Testis (tissue), 2 donors: ENCODE measurements around the gene IFIH1.

Source experiments
- POLR2A ChIP-seq: fragments of 450-650 bp; IDR thresholded peaks from one replicate; pipeline ENCODE4 v1.6.1; 2017; ENCODE audit warnings: antibody characterized with exemption, mild to moderate bottlenecking, moderate library complexity
- TF ChIP-seq, protein P1 (sequence below), 3 experiments: fragments of 450-650 bp in 2 of 3; fragments of 200-600 bp in 1 of 3; sonication (generic) in 1 of 3; IDR thresholded peaks; one replicate each; pipeline ENCODE4 v1.5.1; 2016 to 2019; ENCODE audit warnings: antibody characterized with exemption in 3 of 3, mild to moderate bottlenecking in 2 of 3, moderate library complexity in 1 of 3

DNA sequence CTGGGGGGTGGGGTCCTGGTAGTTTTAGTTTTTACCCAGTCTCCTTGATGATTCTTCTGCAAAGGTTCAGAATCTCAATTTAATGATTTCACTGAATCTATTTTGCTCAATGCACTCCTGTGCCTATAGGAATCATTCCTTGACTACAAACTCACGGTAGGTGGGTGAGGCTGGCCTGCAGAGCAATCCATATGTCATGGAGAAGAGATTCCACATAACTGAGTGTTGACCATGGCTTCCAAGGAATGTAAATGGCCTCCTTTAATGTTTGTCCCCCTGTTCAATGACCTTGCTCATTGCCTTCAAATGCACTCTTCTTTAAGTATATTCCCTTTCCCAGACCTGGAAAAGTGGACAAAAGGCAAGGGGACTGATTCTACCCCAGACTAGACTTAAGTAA lies 87.7 kb downstream of the IFIH1 start:
- TF ChIP-seq, protein P1, sequence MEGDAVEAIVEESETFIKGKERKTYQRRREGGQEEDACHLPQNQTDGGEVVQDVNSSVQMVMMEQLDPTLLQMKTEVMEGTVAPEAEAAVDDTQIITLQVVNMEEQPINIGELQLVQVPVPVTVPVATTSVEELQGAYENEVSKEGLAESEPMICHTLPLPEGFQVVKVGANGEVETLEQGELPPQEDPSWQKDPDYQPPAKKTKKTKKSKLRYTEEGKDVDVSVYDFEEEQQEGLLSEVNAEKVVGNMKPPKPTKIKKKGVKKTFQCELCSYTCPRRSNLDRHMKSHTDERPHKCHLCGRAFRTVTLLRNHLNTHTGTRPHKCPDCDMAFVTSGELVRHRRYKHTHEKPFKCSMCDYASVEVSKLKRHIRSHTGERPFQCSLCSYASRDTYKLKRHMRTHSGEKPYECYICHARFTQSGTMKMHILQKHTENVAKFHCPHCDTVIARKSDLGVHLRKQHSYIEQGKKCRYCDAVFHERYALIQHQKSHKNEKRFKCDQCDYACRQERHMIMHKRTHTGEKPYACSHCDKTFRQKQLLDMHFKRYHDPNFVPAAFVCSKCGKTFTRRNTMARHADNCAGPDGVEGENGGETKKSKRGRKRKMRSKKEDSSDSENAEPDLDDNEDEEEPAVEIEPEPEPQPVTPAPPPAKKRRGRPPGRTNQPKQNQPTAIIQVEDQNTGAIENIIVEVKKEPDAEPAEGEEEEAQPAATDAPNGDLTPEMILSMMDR (IDR thresholded peaks at IDR 0.05): no peak
- no peak for TF ChIP-seq POLR2A
